Stimulated activated CD8-positive, alpha-beta memory T cell treated with anti-CD3 and anti-CD28 coated beads, Interleukin-7, amount 100 ng/mL, for 48 hours (primary cell): ENCODE data around the gene CSMD2.

Experiments used
- DNase-seq, 2 donors: peaks; one replicate each; pipeline ENCODE4 v3.0.0-alpha.2; 2020; ENCODE audit warnings: low read depth in 1 of 2; ENCODE audit errors: extremely low read depth in 1 of 2

Gene CSMD2

GRCh38 chr1:33469691-33470090 is 695.3 kb downstream of the CSMD2 start:
- DNase-seq, result no peak

- no peak for DNase-seq
These were observed 696.1 kb downstream of the CSMD2 start for GRCh38 chr1:33468967-33469366.

- no peak for DNase-seq
These were observed 696.5 kb downstream of the CSMD2 start for GRCh38 chr1:33468531-33468930.

- no peak for DNase-seq
These were observed 697.0 kb downstream of the CSMD2 start for GRCh38 chr1:33468011-33468410.

- DNase-seq, result no peak
These were observed 698.9 kb downstream of the CSMD2 start for GRCh38 chr1:33466159-33466558.

GRCh38 chr1:33465316-33465715 is 699.7 kb downstream of the CSMD2 start:
- DNase-seq, result no peak

- no peak for DNase-seq
These were observed 700.5 kb downstream of the CSMD2 start for GRCh38 chr1:33464552-33464951.
